ENCODE measurements around the gene ADGB. TPM values are rescaled to one million over a fixed set of nuclear protein-coding genes. Genes with fewer than 3 reads are reported as not detected.

Gene ADGB
- total and polyA plus RNA-seq, 2 donors (not counting 1 experiment from before 2014, with no cell fraction given), result not detected

DNA sequence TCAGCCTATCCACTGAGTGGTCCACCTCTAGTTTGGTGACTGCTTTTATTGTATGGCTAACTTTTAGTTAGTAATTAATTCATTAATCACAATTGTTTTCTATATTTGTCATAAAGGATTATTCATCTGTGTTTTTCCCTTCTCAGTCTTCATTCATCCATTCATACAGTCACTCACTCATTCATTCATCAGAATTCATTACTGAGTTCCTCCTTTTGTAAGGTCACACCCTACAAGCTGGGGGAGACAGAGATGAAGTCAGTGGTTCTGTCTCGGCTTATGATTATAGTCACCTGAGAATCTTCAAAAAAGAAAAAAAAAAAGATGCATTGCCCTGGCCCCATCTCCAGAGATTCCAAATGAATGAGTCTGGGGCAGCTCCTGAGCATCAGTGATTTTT lies 257.1 kb downstream of the ADGB start:
- Mint-ChIP-seq H3K4me3 (no peak overlapping the region), H3K27ac (no peak overlapping the region), H3K27me3 (peaks cover 9% of the 10 kb centered on the region), H3K4me1 (peaks cover 8% of the 10 kb centered on the region), H3K9me3 (ENCODE audit: insufficient read depth) (no peaks in the 10 kb centered on the region)
- no peak for TF ChIP-seq EZH2 (IDR thresholded peaks at IDR 0.05; ENCODE audit: borderline replicate concordance, insufficient read depth, low read depth, low read length, poor library complexity, severe bottlenecking)
- TF ChIP-seq, protein P1, sequence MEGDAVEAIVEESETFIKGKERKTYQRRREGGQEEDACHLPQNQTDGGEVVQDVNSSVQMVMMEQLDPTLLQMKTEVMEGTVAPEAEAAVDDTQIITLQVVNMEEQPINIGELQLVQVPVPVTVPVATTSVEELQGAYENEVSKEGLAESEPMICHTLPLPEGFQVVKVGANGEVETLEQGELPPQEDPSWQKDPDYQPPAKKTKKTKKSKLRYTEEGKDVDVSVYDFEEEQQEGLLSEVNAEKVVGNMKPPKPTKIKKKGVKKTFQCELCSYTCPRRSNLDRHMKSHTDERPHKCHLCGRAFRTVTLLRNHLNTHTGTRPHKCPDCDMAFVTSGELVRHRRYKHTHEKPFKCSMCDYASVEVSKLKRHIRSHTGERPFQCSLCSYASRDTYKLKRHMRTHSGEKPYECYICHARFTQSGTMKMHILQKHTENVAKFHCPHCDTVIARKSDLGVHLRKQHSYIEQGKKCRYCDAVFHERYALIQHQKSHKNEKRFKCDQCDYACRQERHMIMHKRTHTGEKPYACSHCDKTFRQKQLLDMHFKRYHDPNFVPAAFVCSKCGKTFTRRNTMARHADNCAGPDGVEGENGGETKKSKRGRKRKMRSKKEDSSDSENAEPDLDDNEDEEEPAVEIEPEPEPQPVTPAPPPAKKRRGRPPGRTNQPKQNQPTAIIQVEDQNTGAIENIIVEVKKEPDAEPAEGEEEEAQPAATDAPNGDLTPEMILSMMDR (IDR thresholded peaks at IDR 0.05), result no peak
- no peak for DNase-seq
- no CpG with 5 or more reads among the region's 1 CpG for WGBS (ENCODE audit: insufficient coverage)
- Histone ChIP-seq H3K9ac (ENCODE audit: low read length) (no peak overlapping the region), H3K9me3 (ENCODE audit: control extremely low read depth in 1 of 3, control insufficient read depth in 2 of 3, insufficient read depth in 1 of 3, low read length in 2 of 3) (no peaks in the 10 kb centered on the region), H4K20me1 (ENCODE audit: control insufficient read depth, insufficient read depth, low read length, poor library complexity, severe bottlenecking) (no peaks in the 10 kb centered on the region), H3K4me2 (replicated peaks; ENCODE audit: low read depth, low read length, poor library complexity, severe bottlenecking) (no peak overlapping the region), H3K27me3 (replicated peaks in 1 of 4; ENCODE audit: control extremely low read depth in 1 of 4, control insufficient read depth in 3 of 4, insufficient read depth in 4 of 4, low read length in 3 of 4) (peaks cover 0 to 3% (median 0%) of the 10 kb centered on the region in 4 experiments), H3K79me2 (ENCODE audit: control insufficient read depth, insufficient read depth, low read length) (no peaks in the 10 kb centered on the region), H3K27ac (ENCODE audit: low read length in 2 of 2) (no peak overlapping the region), H3K4me1 (ENCODE audit: control insufficient read depth in 2 of 2, insufficient read depth in 2 of 2, low read length in 2 of 2) (peaks cover 3 to 4% of the 10 kb centered on the region in 2 donors), H3K36me3 (replicated peaks in 1 of 2; ENCODE audit: control extremely low read depth in 1 of 2, control insufficient read depth in 1 of 2, extremely low read depth in 1 of 2, insufficient read depth in 2 of 2, low read length in 1 of 2) (no peaks in the 10 kb centered on the region), H3K4me3 (ENCODE audit: control extremely low read depth in 1 of 5, extremely low read depth in 1 of 5, insufficient read depth in 1 of 5, low read depth in 2 of 5, low read length in 4 of 5) (no peak overlapping the region), H2AFZ (ENCODE audit: insufficient read depth, low read depth, low read length, poor library complexity, severe bottlenecking) (no peak overlapping the region)
- ATAC-seq (ENCODE audit: low read depth), result no peak
- intact Hi-C loops (cut with micrococcal nuclease), result loop anchor here (5.0 kb wide), 1 partner anchor 346 kb away; the partner anchor contains the start of gene STXBP5
- ChIA-PET POLR2A (no interaction called here), CTCF (interaction anchor here (0.9 to 1.5 kb wide), 4 partner anchors 9 to 1310 kb away, joined by 3 to 8 read pairs (median 4); no protein-coding TSS in a partner anchor)

DNA sequence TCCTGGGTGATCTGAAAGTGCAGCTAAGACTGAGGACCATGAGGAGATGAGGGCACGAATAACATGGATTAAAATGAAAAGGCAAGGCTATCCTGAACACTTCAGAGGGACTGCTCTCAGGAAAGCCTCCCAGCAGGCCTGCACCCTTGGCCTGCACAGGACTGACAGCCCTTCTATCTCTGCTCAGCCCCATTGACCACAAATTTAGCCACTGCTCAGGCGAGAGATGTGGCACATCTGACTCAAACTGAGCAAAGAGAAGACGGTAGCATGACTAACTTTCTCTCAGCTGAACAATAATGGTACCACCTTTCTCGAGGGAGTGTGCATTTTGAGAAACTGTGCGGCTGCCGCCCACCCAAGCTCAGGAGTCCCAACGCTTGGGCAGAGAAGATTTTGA lies 257.5 kb downstream of the ADGB start:
- TF ChIP-seq, protein P1 (IDR thresholded peaks at IDR 0.05), result no peak
- TF ChIP-seq EZH2 (IDR thresholded peaks at IDR 0.05; ENCODE audit: borderline replicate concordance, insufficient read depth, low read depth, low read length, poor library complexity, severe bottlenecking), result no peak
- peaks cover 8% of the 10 kb centered on the region for H3K4me1 Mint-ChIP-seq
- intact Hi-C loops (cut with micrococcal nuclease), result loop anchor here (5.0 kb wide), 1 partner anchor 346 kb away; the partner anchor contains the start of gene STXBP5
- peaks cover 9% of the 10 kb centered on the region for H3K27me3 Mint-ChIP-seq
- H3K79me2 ChIP-seq (ENCODE audit: control insufficient read depth, insufficient read depth, low read length), result no peaks in the 10 kb centered on the region
- no peak overlapping the region for H3K27ac ChIP-seq (ENCODE audit: low read length in 2 of 2)
- CTCF ChIA-PET, result interaction anchor here (0.9 to 1.5 kb wide), 4 partner anchors 8 to 1309 kb away, joined by 3 to 8 read pairs (median 4); no protein-coding TSS in a partner anchor
- no peaks in the 10 kb centered on the region for H3K9me3 ChIP-seq (ENCODE audit: control extremely low read depth in 1 of 3, control insufficient read depth in 2 of 3, insufficient read depth in 1 of 3, low read length in 2 of 3)
- no peak overlapping the region for H3K9ac ChIP-seq (ENCODE audit: low read length)
- no peak overlapping the region for H3K27ac Mint-ChIP-seq
- no peak overlapping the region for H3K4me2 ChIP-seq (replicated peaks; ENCODE audit: low read depth, low read length, poor library complexity, severe bottlenecking)
- H3K4me3 Mint-ChIP-seq, result no peak overlapping the region
- no peaks in the 10 kb centered on the region for H4K20me1 ChIP-seq (ENCODE audit: control insufficient read depth, insufficient read depth, low read length, poor library complexity, severe bottlenecking)
- no peaks in the 10 kb centered on the region for H3K36me3 ChIP-seq (replicated peaks in 1 of 2; ENCODE audit: control extremely low read depth in 1 of 2, control insufficient read depth in 1 of 2, extremely low read depth in 1 of 2, insufficient read depth in 2 of 2, low read length in 1 of 2)
- H3K9me3 Mint-ChIP-seq (ENCODE audit: insufficient read depth), result no peaks in the 10 kb centered on the region
- POLR2A ChIA-PET, result no interaction called here
- H3K4me1 ChIP-seq (ENCODE audit: control insufficient read depth in 2 of 2, insufficient read depth in 2 of 2, low read length in 2 of 2), result peaks cover 3 to 4% of the 10 kb centered on the region in 2 donors
- DNase-seq (no peak), ATAC-seq (ENCODE audit: low read depth) (no peak)
- 69% methylated on average over 1 of the region's 7 CpGs for WGBS (ENCODE audit: insufficient coverage)
- H3K4me3 ChIP-seq (ENCODE audit: control extremely low read depth in 1 of 5, extremely low read depth in 1 of 5, insufficient read depth in 1 of 5, low read depth in 2 of 5, low read length in 4 of 5), result no peak overlapping the region
- H2AFZ ChIP-seq (ENCODE audit: insufficient read depth, low read depth, low read length, poor library complexity, severe bottlenecking), result no peak overlapping the region
- peaks cover 0 to 3% (median 0%) of the 10 kb centered on the region in 4 experiments for H3K27me3 ChIP-seq (replicated peaks in 1 of 4; ENCODE audit: control extremely low read depth in 1 of 4, control insufficient read depth in 3 of 4, insufficient read depth in 4 of 4, low read length in 3 of 4)

All from B cell (primary cell).